HTR-8/SVneo (cell line): ENCODE measurements around the gene MIB1.

Source experiments
- DNase-seq: peaks from one replicate; pipeline ENCODE4 v3.0.0; 2011; ENCODE audit warnings: low spot score, mixed read lengths; ENCODE audit not compliant: insufficient read length
- FAIRE-seq: peaks from 2 replicates; lab custom pipeline; 2011; peaks lifted over from hg19 to GRCh38; lab: Jason Lieb, UNC

Gene MIB1

GRCh38 chr18:21858544-21858943 is 118.0 kb downstream of the MIB1 start:
- DNase-seq (no peak), FAIRE-seq (no peak)

GRCh38 chr18:21864386-21864785 is 123.8 kb downstream of the MIB1 start:
- no peak for FAIRE-seq
- no peak for DNase-seq

- FAIRE-seq, result no peak
Measured at GRCh38 chr18:21865043-21865442, 124.5 kb downstream of the MIB1 start.

GRCh38 chr18:21868770-21869169 is 128.2 kb downstream of the MIB1 start:
- DNase-seq (no peak), FAIRE-seq (no peak)

More at GRCh38 chr18:21865043-21865442, 124.5 kb downstream of the MIB1 start:
- DNase-seq, result no peak

- no peak for FAIRE-seq
Measured at GRCh38 chr18:21889570-21889969, 149.0 kb downstream of the MIB1 start.

GRCh38 chr18:21894619-21895367 is 154.2 kb downstream of the MIB1 start:
- DNase-seq (no peak), FAIRE-seq (no peak)

More at GRCh38 chr18:21889570-21889969, 149.0 kb downstream of the MIB1 start:
- DNase-seq, result no peak

GRCh38 chr18:21896732-21897336 is 156.2 kb downstream of the MIB1 start:
- DNase-seq (no peak), FAIRE-seq (no peak)

- FAIRE-seq (no peak), DNase-seq (peak; percentile 61)
Measured at GRCh38 chr18:21897811-21898210, 157.2 kb downstream of the MIB1 start.

GRCh38 chr18:21900605-21901352 is 160.2 kb downstream of the MIB1 start:
- FAIRE-seq, result no peak
- DNase-seq, result no peak

GRCh38 chr18:21901423-21901945 is 160.9 kb downstream of the MIB1 start:
- no peak for DNase-seq
- no peak for FAIRE-seq

- DNase-seq, result no peak
- no peak for FAIRE-seq
Measured at GRCh38 chr18:21903709-21904108, 163.1 kb downstream of the MIB1 start.

- FAIRE-seq (no peak), DNase-seq (no peak)
Measured at GRCh38 chr18:21904856-21905255, 164.3 kb downstream of the MIB1 start.

GRCh38 chr18:21907451-21907850 is 166.9 kb downstream of the MIB1 start:
- no peak for FAIRE-seq
- DNase-seq, result no peak

- DNase-seq, result no peak
- FAIRE-seq, result no peak
Measured at GRCh38 chr18:21908711-21909110, 168.1 kb downstream of the MIB1 start.

- no peak for FAIRE-seq
Measured at GRCh38 chr18:21910906-21911305, 170.3 kb downstream of the MIB1 start.

GRCh38 chr18:21911551-21911950 is 171.0 kb downstream of the MIB1 start:
- DNase-seq (no peak), FAIRE-seq (no peak)

More at GRCh38 chr18:21910906-21911305, 170.3 kb downstream of the MIB1 start:
- DNase-seq, result no peak

- FAIRE-seq (no peak), DNase-seq (no peak)
Measured at GRCh38 chr18:21912339-21913239, 172.0 kb downstream of the MIB1 start.

GRCh38 chr18:21914739-21915319 is 174.2 kb downstream of the MIB1 start:
- no peak for FAIRE-seq
- DNase-seq, result peak; percentile 38

- FAIRE-seq (no peak), DNase-seq (no peak)
Measured at GRCh38 chr18:21915546-21915945, 175.0 kb downstream of the MIB1 start.
